Muscle of arm (tissue), 12 donors: ENCODE measurements around the gene PCDHGA8. TPM values are rescaled to one million over a fixed set of nuclear protein-coding genes. Genes with fewer than 3 reads are reported as not detected.
"Not testable (repeated sequence)": the region's sequence is repeated elsewhere in the genome, so short reads cannot be mapped to it uniquely, and the experiment has no call there.

Experiments
- DNase-seq: peaks from one replicate; pipeline ENCODE4 v3.0.0-alpha.2; 2013
- polyA plus RNA-seq, 12 donors: library from polyadenylated mRNA; unstranded; fragments of 120-200 nt; gene quantifications; one replicate each; pipeline ENCODE4 v1.2.1, GENCODE V29; 2013; ENCODE audit not compliant: insufficient read length in 12 of 12

The PCDHGA8 gene
- polyA plus RNA-seq, 12 donors = 0.34 to 1.1 (median 0.66) TPM; not detected in 2

- DNase-seq = no peak
These were observed 7.3 kb downstream of the PCDHGA8 start for GRCh38 chr5:141399555-141400258.

- DNase-seq = no peak
These were observed 10.3 kb downstream of the PCDHGA8 start, which contains the start of gene PCDHGA9 for GRCh38 chr5:141402553-141403243. Gene PCDHGA9, plus strand, starts transcription at chr5:141402778. Its CDS starts 175 bp downstream, at chr5:141402953.

- DNase-seq = no peak
These were observed 11.0 kb downstream of the PCDHGA8 start for GRCh38 chr5:141403387-141403786.

GRCh38 chr5:141407790-141408505 lies 15.5 kb downstream of the PCDHGA8 start, which contains the start of gene PCDHGB6:
Gene PCDHGB6, plus strand, starts transcription at chr5:141408021. Its CDS starts 182 bp downstream, at chr5:141408203.
- DNase-seq = not testable (repeated sequence)

GRCh38 chr5:141409598-141410306 lies 17.3 kb downstream of the PCDHGA8 start:
- no peak for DNase-seq

GRCh38 chr5:141411575-141411974 lies 19.1 kb downstream of the PCDHGA8 start:
- no peak for DNase-seq

- no peak for DNase-seq
These were observed 20.6 kb downstream of the PCDHGA8 start, which contains the start of gene PCDHGA10 for GRCh38 chr5:141412854-141413539. Gene PCDHGA10, plus strand, starts transcription at chr5:141412987. Its CDS starts 189 bp downstream, at chr5:141413176.

GRCh38 chr5:141413540-141414069 lies 21.2 kb downstream of the PCDHGA8 start:
- no peak for DNase-seq

GRCh38 chr5:141414548-141415274 lies 22.3 kb downstream of the PCDHGA8 start:
- not testable (repeated sequence) for DNase-seq

GRCh38 chr5:141415275-141415618 lies 22.8 kb downstream of the PCDHGA8 start:
- DNase-seq = not testable (repeated sequence)

GRCh38 chr5:141417494-141418172 lies 25.2 kb downstream of the PCDHGA8 start, which contains the start of gene PCDHGB7:
Gene PCDHGB7, plus strand, starts transcription at chr5:141417677. Its CDS starts 183 bp downstream, at chr5:141417860.
- DNase-seq = peak; percentile 31

- no peak for DNase-seq
These were observed 26.8 kb downstream of the PCDHGA8 start for GRCh38 chr5:141419074-141419880.

GRCh38 chr5:141420855-141421488 lies 28.5 kb downstream of the PCDHGA8 start, which contains the start of gene PCDHGA11:
Gene PCDHGA11, plus strand, starts transcription at chr5:141421051. Its CDS starts 177 bp downstream, at chr5:141421228.
- DNase-seq = peak; percentile 27

GRCh38 chr5:141421489-141421855 lies 29.0 kb downstream of the PCDHGA8 start:
- DNase-seq = no peak

GRCh38 chr5:141422742-141423291 lies 30.4 kb downstream of the PCDHGA8 start:
- no peak for DNase-seq

- DNase-seq = no peak
These were observed 35.5 kb downstream of the PCDHGA8 start for GRCh38 chr5:141427783-141428426.
